ENCODE data around the gene LENG1.
"Not testable (repeated sequence)": the region's sequence is repeated elsewhere in the genome, so short reads cannot be mapped to it uniquely, and the experiment has no call there.

The LENG1 gene

GRCh38 chr19:54189735-54190502, 30.4 kb upstream of the LENG1 start:
- DNase-seq (ENCODE audit: insufficient read length, low spot score) = peak; percentile 87
- FAIRE-seq = no peak

GRCh38 chr19:54189145-54189734, 29.7 kb upstream of the LENG1 start, which contains the start of gene MBOAT7:
MBOAT7 (minus strand) TSS chr19:54189580; CDS start chr19:54188508, 1,072 bp downstream.
- FAIRE-seq (peak; percentile 48), DNase-seq (ENCODE audit: insufficient read length, low spot score) (peak; percentile 82)

- FAIRE-seq = peak; percentile 39
- no peak for DNase-seq (ENCODE audit: insufficient read length, low spot score)
Measured at GRCh38 chr19:54188215-54188871, 28.8 kb upstream of the LENG1 start.

- DNase-seq (ENCODE audit: insufficient read length, low spot score) (no peak), FAIRE-seq (no peak)
Measured at GRCh38 chr19:54186934-54187381, 27.4 kb upstream of the LENG1 start.

GRCh38 chr19:54186351-54186750, 26.8 kb upstream of the LENG1 start:
- DNase-seq (ENCODE audit: insufficient read length, low spot score) (no peak), FAIRE-seq (no peak)

- DNase-seq (ENCODE audit: insufficient read length, low spot score) (no peak), FAIRE-seq (no peak)
Measured at GRCh38 chr19:54183431-54183830, 23.9 kb upstream of the LENG1 start.

- not testable (repeated sequence) for DNase-seq (ENCODE audit: insufficient read length, low spot score); FAIRE-seq
Measured at GRCh38 chr19:54181894-54182293, 22.4 kb upstream of the LENG1 start.

GRCh38 chr19:54180691-54181091, 21.2 kb upstream of the LENG1 start:
- FAIRE-seq (no peak), DNase-seq (ENCODE audit: insufficient read length, low spot score) (no peak)

GRCh38 chr19:54179921-54180461, 20.5 kb upstream of the LENG1 start:
- FAIRE-seq = no peak
- DNase-seq (ENCODE audit: insufficient read length, low spot score) = no peak

GRCh38 chr19:54179262-54179852, 19.8 kb upstream of the LENG1 start:
- FAIRE-seq = no peak
- DNase-seq (ENCODE audit: insufficient read length, low spot score) = no peak

GRCh38 chr19:54178581-54179261, 19.2 kb upstream of the LENG1 start:
- FAIRE-seq = no peak
- no peak for DNase-seq (ENCODE audit: insufficient read length, low spot score)

GRCh38 chr19:54173951-54174834, 14.7 kb upstream of the LENG1 start:
- FAIRE-seq (no peak), DNase-seq (ENCODE audit: insufficient read length, low spot score) (no peak)

GRCh38 chr19:54173359-54173699, 13.8 kb upstream of the LENG1 start:
- DNase-seq (ENCODE audit: insufficient read length, low spot score) (no peak), FAIRE-seq (no peak)

- DNase-seq (ENCODE audit: insufficient read length, low spot score) = no peak
Measured at GRCh38 chr19:54172471-54173358, 13.2 kb upstream of the LENG1 start, which contains the start of gene TMC4. TMC4 (minus strand) TSS chr19:54173160; CDS start chr19:54173117, 43 bp downstream.

GRCh38 chr19:54171736-54172431, 12.4 kb upstream of the LENG1 start:
- FAIRE-seq = not testable (repeated sequence)

More at GRCh38 chr19:54172471-54173358, 13.2 kb upstream of the LENG1 start, which contains the start of gene TMC4:
- FAIRE-seq = no peak

GRCh38 chr19:54169149-54169740, 9.7 kb upstream of the LENG1 start:
- DNase-seq (ENCODE audit: insufficient read length, low spot score) (no peak), FAIRE-seq (no peak)

More at GRCh38 chr19:54171736-54172431, 12.4 kb upstream of the LENG1 start:
- not testable (repeated sequence) for DNase-seq (ENCODE audit: insufficient read length, low spot score)
